ENCODE results near the gene SPI1. TPM values are rescaled to one million over a fixed set of nuclear protein-coding genes. Genes with fewer than 3 reads are reported as not detected.

Gene SPI1
- total and polyA plus RNA-seq, 2 experiments from 2014 or later, result 0.30 TPM; not detected in 1

DNA sequence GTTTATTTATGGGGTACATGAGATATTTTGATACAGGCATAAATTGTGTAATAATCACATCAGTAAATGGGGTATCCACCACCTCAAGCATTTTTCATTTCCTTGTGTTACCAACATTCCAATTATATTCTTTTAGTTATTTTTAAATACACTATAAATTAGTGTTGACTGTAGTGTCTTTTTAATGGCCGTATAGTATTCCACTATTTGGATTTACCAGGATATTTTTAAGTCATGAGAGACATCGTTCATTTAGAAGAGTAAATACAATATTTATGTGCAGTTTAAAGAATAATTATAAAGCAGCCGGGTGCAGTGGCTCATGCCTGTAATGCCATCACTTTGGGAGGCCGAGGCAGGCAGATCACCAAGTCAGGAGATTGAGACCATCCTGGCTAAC lies 6.2 kb upstream of the SPI1 start:
- TF ChIP-seq EZH2phosphoT487 (IDR thresholded peaks at IDR 0.05; ENCODE audit: insufficient read depth, low read depth), result no peak
- TF ChIP-seq EZH2 (IDR thresholded peaks at IDR 0.05; ENCODE audit: insufficient read depth, poor library complexity, severe bottlenecking), result no peak
- no peaks in the 10 kb centered on the region for H3K9me3 ChIP-seq (ENCODE audit: low read depth)
- H3F3A ChIP-seq (ENCODE audit: insufficient read depth), result no peaks in the 10 kb centered on the region
- no peak overlapping the region for H3K9ac ChIP-seq
- H3K27ac ChIP-seq, result no peak overlapping the region
- H2AFZ ChIP-seq, result no peak overlapping the region
- H4K20me1 ChIP-seq (ENCODE audit: insufficient read depth), result no peaks in the 10 kb centered on the region
- no peak for DNase-seq
- H3K4me3 ChIP-seq, result no peak overlapping the region
- H3K36me3 ChIP-seq (ENCODE audit: low read depth), result no peaks in the 10 kb centered on the region
- no peaks in the 10 kb centered on the region for H3K79me2 ChIP-seq (ENCODE audit: insufficient read depth)
- in situ Hi-C loops (cut with MboI), result no loop called here
- no peaks in the 10 kb centered on the region for H3K27me3 ChIP-seq (replicated peaks; ENCODE audit: insufficient read depth)
- WGBS, 2 experiments (ENCODE audit: low coverage in 1 of 2, low lambda C conversion rate in 2 of 2, missing lambda C conversion rate in 2 of 2), result 86 to 88% methylated on average over 4 of the region's 4 CpGs
- no peak overlapping the region for H3K4me2 ChIP-seq (ENCODE audit: unreplicated experiment)
- no peaks in the 10 kb centered on the region for H3K4me1 ChIP-seq (ENCODE audit: insufficient read depth)
- H3K9me2 ChIP-seq (ENCODE audit: insufficient read depth), result no peaks in the 10 kb centered on the region

DNA sequence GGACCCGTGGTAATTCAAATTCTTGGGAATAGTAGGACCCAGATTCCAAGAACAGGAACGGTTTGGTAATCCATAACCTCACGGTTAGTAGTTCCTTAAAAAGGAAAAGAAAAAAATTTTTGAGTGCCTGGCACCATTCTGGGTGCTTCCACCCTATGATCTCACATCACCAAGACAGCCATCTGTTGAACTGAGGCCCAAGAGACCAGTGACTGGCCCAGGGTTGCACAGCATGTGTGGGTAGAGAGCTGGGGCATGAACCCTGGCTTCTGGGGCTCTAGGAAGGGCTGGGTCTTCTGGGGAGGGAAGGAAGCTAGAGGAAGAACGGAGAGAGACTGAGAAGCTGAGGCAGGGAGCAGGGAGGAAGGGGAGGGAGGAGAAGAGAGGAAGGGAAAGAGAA lies 4.7 kb upstream of the SPI1 start:
- Histone ChIP-seq H4K20me1 (ENCODE audit: insufficient read depth) (no peaks in the 10 kb centered on the region), H3F3A (ENCODE audit: insufficient read depth) (no peaks in the 10 kb centered on the region), H3K79me2 (ENCODE audit: insufficient read depth) (no peaks in the 10 kb centered on the region), H3K4me1 (ENCODE audit: insufficient read depth) (no peaks in the 10 kb centered on the region), H3K4me3 (no peak overlapping the region), H3K27me3 (replicated peaks; ENCODE audit: insufficient read depth) (no peaks in the 10 kb centered on the region), H2AFZ (no peak overlapping the region), H3K4me2 (ENCODE audit: unreplicated experiment) (no peak overlapping the region), H3K27ac (no peak overlapping the region), H3K36me3 (ENCODE audit: low read depth) (no peaks in the 10 kb centered on the region), H3K9me3 (ENCODE audit: low read depth) (no peaks in the 10 kb centered on the region), H3K9me2 (ENCODE audit: insufficient read depth) (no peaks in the 10 kb centered on the region), H3K9ac (no peak overlapping the region)
- DNase-seq, result no peak
- WGBS, 2 experiments (ENCODE audit: low coverage in 1 of 2, low lambda C conversion rate in 2 of 2, missing lambda C conversion rate in 2 of 2), result 37 to 49% methylated on average over 4 of the region's 4 CpGs
- in situ Hi-C loops (cut with MboI), result no loop called here
- no peak for TF ChIP-seq EZH2 (IDR thresholded peaks at IDR 0.05; ENCODE audit: insufficient read depth, poor library complexity, severe bottlenecking)
- no peak for TF ChIP-seq EZH2phosphoT487 (IDR thresholded peaks at IDR 0.05; ENCODE audit: insufficient read depth, low read depth)

- in situ Hi-C loops (cut with MboI), result no loop called here
- Histone ChIP-seq H3K27me3 (replicated peaks; ENCODE audit: insufficient read depth) (no peaks in the 10 kb centered on the region), H3K4me1 (ENCODE audit: insufficient read depth) (no peaks in the 10 kb centered on the region), H3F3A (ENCODE audit: insufficient read depth) (no peaks in the 10 kb centered on the region), H3K9me3 (ENCODE audit: low read depth) (no peaks in the 10 kb centered on the region), H3K27ac (no peak overlapping the region), H4K20me1 (ENCODE audit: insufficient read depth) (no peaks in the 10 kb centered on the region), H3K36me3 (ENCODE audit: low read depth) (no peaks in the 10 kb centered on the region), H3K79me2 (ENCODE audit: insufficient read depth) (no peaks in the 10 kb centered on the region), H3K9ac (no peak overlapping the region), H3K4me2 (ENCODE audit: unreplicated experiment) (no peak overlapping the region), H3K4me3 (no peak overlapping the region), H2AFZ (no peak overlapping the region), H3K9me2 (ENCODE audit: insufficient read depth) (no peaks in the 10 kb centered on the region)
- no peak for DNase-seq
- TF ChIP-seq EZH2phosphoT487 (IDR thresholded peaks at IDR 0.05; ENCODE audit: insufficient read depth, low read depth) (no peak), EZH2 (IDR thresholded peaks at IDR 0.05; ENCODE audit: insufficient read depth, poor library complexity, severe bottlenecking) (no peak)
- WGBS, 2 experiments (ENCODE audit: low coverage in 1 of 2, low lambda C conversion rate in 2 of 2, missing lambda C conversion rate in 2 of 2), result 59 to 82% methylated on average over 2 of the region's 2 CpGs
Measured at GRCh38 chr11:47380078-47380477, 1.7 kb upstream of the SPI1 start.

- WGBS, 2 experiments (ENCODE audit: low coverage in 1 of 2, low lambda C conversion rate in 2 of 2, missing lambda C conversion rate in 2 of 2), result 51 to 54% methylated on average over 2 of the region's 2 CpGs
- no peaks in the 10 kb centered on the region for H3F3A ChIP-seq (ENCODE audit: insufficient read depth)
- no peak overlapping the region for H2AFZ ChIP-seq
- in situ Hi-C loops (cut with MboI), result loop anchor here (10.0 kb wide), 1 partner anchor 65 kb away; the partner anchor contains the start of gene RAPSN
- H3K27me3 ChIP-seq (replicated peaks; ENCODE audit: insufficient read depth), result no peaks in the 10 kb centered on the region
- H3K36me3 ChIP-seq (ENCODE audit: low read depth), result no peaks in the 10 kb centered on the region
- no peak overlapping the region for H3K4me2 ChIP-seq (ENCODE audit: unreplicated experiment)
- no peak overlapping the region for H3K9ac ChIP-seq
- no peak for DNase-seq
- H3K9me3 ChIP-seq (ENCODE audit: low read depth), result no peaks in the 10 kb centered on the region
- H3K9me2 ChIP-seq (ENCODE audit: insufficient read depth), result no peaks in the 10 kb centered on the region
- H3K79me2 ChIP-seq (ENCODE audit: insufficient read depth), result no peaks in the 10 kb centered on the region
- no peak overlapping the region for H3K27ac ChIP-seq
- TF ChIP-seq EZH2phosphoT487 (IDR thresholded peaks at IDR 0.05; ENCODE audit: insufficient read depth, low read depth), result no peak
- TF ChIP-seq EZH2 (IDR thresholded peaks at IDR 0.05; ENCODE audit: insufficient read depth, poor library complexity, severe bottlenecking), result no peak
- no peak overlapping the region for H3K4me3 ChIP-seq
- H3K4me1 ChIP-seq (ENCODE audit: insufficient read depth), result 0 out of 2 replicates have a peak, but pooled peaks cover under 1% of the 10 kb centered on the region
- no peaks in the 10 kb centered on the region for H4K20me1 ChIP-seq (ENCODE audit: insufficient read depth)
Measured at GRCh38 chr11:47379317-47379716, 970 bp upstream of the SPI1 start.

- 0 out of 2 replicates have a peak, but pooled peaks cover 3% of the 10 kb centered on the region for H3K4me1 ChIP-seq (ENCODE audit: insufficient read depth)
- H3K27ac ChIP-seq, result no peak overlapping the region
- H3K9ac ChIP-seq, result no peak overlapping the region
- in situ Hi-C loops (cut with MboI), result loop anchor here (10.0 kb wide), 1 partner anchor 66 kb away; the partner anchor contains the start of gene RAPSN
- H3K9me3 ChIP-seq (ENCODE audit: low read depth), result no peaks in the 10 kb centered on the region
- no peaks in the 10 kb centered on the region for H3K36me3 ChIP-seq (ENCODE audit: low read depth)
- no peaks in the 10 kb centered on the region for H4K20me1 ChIP-seq (ENCODE audit: insufficient read depth)
- no peaks in the 10 kb centered on the region for H3K79me2 ChIP-seq (ENCODE audit: insufficient read depth)
- no peak overlapping the region for H2AFZ ChIP-seq
- no peak overlapping the region for H3K4me2 ChIP-seq (ENCODE audit: unreplicated experiment)
- DNase-seq, result no peak
- H3K27me3 ChIP-seq (replicated peaks; ENCODE audit: insufficient read depth), result no peaks in the 10 kb centered on the region
- H3F3A ChIP-seq (ENCODE audit: insufficient read depth), result no peaks in the 10 kb centered on the region
- H3K4me3 ChIP-seq, result no peak overlapping the region
- TF ChIP-seq EZH2phosphoT487 (IDR thresholded peaks at IDR 0.05; ENCODE audit: insufficient read depth, low read depth), result no peak
- TF ChIP-seq EZH2 (IDR thresholded peaks at IDR 0.05; ENCODE audit: insufficient read depth, poor library complexity, severe bottlenecking), result no peak
- no peaks in the 10 kb centered on the region for H3K9me2 ChIP-seq (ENCODE audit: insufficient read depth)
Measured at GRCh38 chr11:47378836-47379170, 456 bp upstream of the SPI1 start.
